Fibroblast of pulmonary artery (primary cell): Measurements from ENCODE around the gene LPP.

ENCODE experiments used
- DNase-seq: peaks from one replicate; pipeline ENCODE4 v3.0.0-alpha.2; 2010; ENCODE audit warnings: low read depth
- H3K4me3 ChIP-seq: replicated peaks from 2 replicates; pipeline ENCODE4 v1.5.1; 2011; ENCODE audit warnings: low read depth, mild to moderate bottlenecking, control low read depth, low read length, moderate library complexity
- TF ChIP-seq, protein P1 (sequence below): IDR thresholded peaks from 2 replicates; pipeline ENCODE4 v1.5.1; 2011; ENCODE audit warnings: mild to moderate bottlenecking, control low read depth, low read length, inconsistent platforms; ENCODE audit errors: missing control alignments

The LPP gene

DNA sequence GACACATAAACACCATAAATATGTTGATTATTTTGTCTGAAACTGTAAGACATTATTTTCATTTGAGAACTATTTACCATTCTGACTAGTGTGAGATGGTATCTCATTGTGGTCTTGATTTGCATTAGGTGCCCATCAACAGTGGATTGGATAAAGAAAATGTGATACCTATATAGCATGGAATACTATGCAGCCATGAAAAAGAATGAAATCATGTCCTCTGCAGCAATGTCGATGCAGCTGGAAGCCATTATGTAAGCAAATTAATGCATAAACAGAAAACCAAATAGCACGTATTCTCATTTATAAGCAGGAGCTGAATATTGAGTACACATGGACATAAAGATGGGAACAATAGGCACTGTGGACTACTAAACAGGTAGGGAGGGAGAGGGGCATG is 759.1 kb downstream of the LPP start:
- TF ChIP-seq, protein P1, sequence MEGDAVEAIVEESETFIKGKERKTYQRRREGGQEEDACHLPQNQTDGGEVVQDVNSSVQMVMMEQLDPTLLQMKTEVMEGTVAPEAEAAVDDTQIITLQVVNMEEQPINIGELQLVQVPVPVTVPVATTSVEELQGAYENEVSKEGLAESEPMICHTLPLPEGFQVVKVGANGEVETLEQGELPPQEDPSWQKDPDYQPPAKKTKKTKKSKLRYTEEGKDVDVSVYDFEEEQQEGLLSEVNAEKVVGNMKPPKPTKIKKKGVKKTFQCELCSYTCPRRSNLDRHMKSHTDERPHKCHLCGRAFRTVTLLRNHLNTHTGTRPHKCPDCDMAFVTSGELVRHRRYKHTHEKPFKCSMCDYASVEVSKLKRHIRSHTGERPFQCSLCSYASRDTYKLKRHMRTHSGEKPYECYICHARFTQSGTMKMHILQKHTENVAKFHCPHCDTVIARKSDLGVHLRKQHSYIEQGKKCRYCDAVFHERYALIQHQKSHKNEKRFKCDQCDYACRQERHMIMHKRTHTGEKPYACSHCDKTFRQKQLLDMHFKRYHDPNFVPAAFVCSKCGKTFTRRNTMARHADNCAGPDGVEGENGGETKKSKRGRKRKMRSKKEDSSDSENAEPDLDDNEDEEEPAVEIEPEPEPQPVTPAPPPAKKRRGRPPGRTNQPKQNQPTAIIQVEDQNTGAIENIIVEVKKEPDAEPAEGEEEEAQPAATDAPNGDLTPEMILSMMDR = no peak
- H3K4me3 ChIP-seq = no peak overlapping the region
- no peak for DNase-seq

DNA sequence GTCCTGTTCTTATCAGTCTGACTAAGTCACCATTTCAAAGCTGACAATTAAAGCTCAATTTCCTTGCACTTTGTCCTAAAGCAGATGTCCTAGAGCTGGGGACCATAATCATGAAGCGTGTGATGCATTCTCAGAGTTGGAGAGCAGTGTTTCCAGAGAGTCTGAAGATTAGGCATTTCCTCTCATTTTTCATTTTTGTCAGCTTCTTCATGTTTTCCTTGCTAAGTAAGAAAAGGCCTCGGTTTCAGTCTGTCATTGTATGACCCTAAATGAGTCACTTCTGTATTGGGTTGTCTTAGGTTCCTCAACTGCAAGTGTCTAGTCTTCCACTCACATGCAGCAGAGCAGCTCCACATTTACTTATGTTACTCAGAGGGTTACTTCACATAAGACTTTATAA is 760.6 kb downstream of the LPP start:
- H3K4me3 ChIP-seq = no peak overlapping the region
- DNase-seq = peak; percentile 70
- TF ChIP-seq, protein P1 = no peak

DNA sequence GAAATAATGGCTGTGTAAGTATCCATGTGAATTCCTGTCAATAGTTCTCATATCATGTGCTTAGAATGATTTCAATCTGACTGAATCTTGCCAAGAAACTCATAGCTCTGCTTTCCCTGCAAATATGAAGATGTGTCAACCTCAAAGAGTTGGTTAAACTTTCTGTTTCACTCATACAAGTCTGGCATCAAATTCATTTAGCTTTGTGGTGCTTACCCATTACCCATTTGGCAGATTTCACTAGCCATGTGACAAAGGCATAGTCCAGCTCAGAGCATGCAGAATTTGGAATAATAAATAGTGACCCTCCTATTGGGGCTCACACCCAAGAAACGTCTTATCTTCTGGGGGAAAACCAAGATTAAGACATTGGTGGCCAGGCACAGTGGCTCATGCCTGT is 761.2 kb downstream of the LPP start:
- no peak overlapping the region for H3K4me3 ChIP-seq
- DNase-seq = peak; percentile 56
- TF ChIP-seq, protein P1 = no peak

DNA sequence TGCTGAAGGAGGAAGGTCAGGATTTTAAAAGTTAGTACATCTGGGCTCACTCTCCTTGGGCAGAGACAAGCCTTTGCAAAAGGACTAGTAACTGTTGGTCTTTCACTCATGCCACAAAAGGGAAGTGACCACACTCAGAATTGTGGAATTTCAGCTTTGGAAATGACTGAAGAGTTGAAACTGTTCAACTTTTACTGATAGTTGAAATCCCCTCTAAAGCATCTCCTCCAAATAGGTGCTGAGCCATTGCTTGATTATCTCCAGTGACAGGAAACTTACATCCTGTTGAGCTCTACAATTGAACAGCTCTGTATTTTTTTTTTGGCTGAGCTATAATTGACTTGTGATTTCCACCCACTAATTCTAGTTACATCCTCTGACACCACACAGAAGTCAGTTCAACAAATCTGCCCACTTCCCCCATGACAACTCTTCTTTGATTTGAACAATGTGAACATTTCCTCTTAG is 763.0 kb downstream of the LPP start:
- peak; percentile 43 for DNase-seq
- H3K4me3 ChIP-seq = no peak overlapping the region
- TF ChIP-seq, protein P1 = no peak

DNA sequence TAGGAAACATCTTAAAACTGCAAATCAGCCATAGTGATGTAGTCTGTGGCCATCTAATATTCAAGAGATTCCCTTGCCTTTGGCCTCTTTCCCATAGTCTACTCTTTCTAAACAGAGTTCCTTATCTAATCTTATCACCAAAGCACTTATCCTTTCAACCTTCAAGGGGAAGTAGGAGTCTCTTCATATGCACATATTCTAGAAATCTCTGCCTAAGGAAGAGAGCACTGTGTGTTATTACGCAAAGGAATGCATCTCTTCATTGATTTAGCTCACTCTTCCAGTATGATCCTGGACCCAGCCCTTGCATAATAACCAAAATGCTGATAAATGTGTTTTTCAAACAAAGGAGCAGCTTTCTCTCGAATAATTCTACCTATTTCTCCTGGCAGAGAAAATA is 764.1 kb downstream of the LPP start:
- DNase-seq = peak; percentile 61
- TF ChIP-seq, protein P1 = no peak
- H3K4me3 ChIP-seq = no peak overlapping the region

DNA sequence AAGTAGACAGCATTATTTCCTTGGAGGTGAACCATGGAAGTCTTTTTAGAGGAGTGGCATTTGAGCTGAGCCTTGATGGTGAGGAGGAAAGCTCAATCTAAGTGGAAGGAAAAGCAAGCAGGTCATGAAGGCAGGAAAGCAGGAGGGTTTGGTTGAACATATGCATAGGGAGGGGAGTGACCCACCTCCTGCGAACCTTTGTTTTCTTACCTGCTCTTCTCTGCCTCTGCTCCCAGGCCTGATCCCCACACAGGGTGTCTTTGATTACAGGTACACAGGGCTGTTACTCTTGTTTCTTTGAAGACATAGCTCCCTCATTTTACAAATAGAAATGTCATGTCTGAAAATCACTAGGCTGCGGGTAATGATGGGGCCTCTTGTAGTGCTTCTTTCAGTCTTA is 769.7 kb downstream of the LPP start:
- no peak for DNase-seq
- no peak overlapping the region for H3K4me3 ChIP-seq
- TF ChIP-seq, protein P1 = no peak

DNA sequence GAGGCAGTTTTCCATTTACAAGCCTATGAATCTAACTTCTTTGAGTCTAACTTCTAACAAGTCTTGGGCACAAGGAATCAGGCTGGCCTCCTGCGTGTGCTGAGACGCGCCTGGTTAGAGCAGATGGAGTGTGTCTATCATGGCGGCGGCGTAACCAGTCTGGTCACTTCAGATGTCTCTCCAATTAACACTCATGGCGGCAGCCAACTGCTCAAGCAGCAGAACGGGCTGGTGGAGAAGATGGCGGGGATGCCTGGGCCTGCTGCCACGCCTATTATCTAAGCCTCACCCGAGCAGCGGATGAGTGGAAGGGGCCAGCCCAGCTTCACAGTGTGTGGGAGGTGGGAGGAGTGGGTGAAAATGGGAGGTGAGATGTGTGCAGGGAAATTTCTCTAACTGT is 771.4 kb downstream of the LPP start:
- TF ChIP-seq, protein P1 = no peak
- no peak for DNase-seq
- no peak overlapping the region for H3K4me3 ChIP-seq
